Cardiac muscle cell (in vitro differentiated cells and primary cell): Measurements from ENCODE around the gene ZNF579. TPM values are rescaled to one million over a fixed set of nuclear protein-coding genes. Genes with fewer than 3 reads are reported as not detected.

Source experiments
- DNase-seq, 2 donors: peaks; one replicate each; pipeline versions ENCODE4 v3.0.0 to v3.0.0-alpha.2; 2010 to 2017; ENCODE audit warnings: low read depth in 1 of 2, low spot score in 1 of 2
- H3K27ac ChIP-seq: fragments of 200-600 bp; sonication (generic); 2 replicates; pipeline ENCODE4 v1.5.1; 2016
- H3K27me3 ChIP-seq: fragments of 200-600 bp; sonication (generic); 2 replicates; pipeline ENCODE4 v1.6.0; 2016; ENCODE audit warnings: control low read depth
- H3K36me3 ChIP-seq: fragments of 200-600 bp; sonication (generic); 2 replicates; pipeline ENCODE4 v1.5.1; 2016; ENCODE audit warnings: control low read depth
- H3K4me1 ChIP-seq: fragments of 200-600 bp; sonication (generic); 2 replicates; pipeline ENCODE4 v1.8.1; 2017; ENCODE audit warnings: low read depth, mild to moderate bottlenecking, mixed run types
- H3K4me3 ChIP-seq: fragments of 200-600 bp; sonication (generic); 2 replicates; pipeline ENCODE4 v1.5.1; 2016; ENCODE audit warnings: mild to moderate bottlenecking
- H3K9me3 ChIP-seq: fragments of 200-600 bp; sonication (generic); 2 replicates; pipeline ENCODE4 v1.5.1; 2017; ENCODE audit warnings: low read depth, mild to moderate bottlenecking, control low read depth
- polyA plus RNA-seq: library from polyadenylated mRNA; unstranded; fragments of >200 nt; fragmentation: Nextera tagmentation; extraction: Ambion mirVana; gene quantifications from 2 replicates; pipeline ENCODE4 v1.2.1, GENCODE V29; 2016
- total RNA-seq: library from RNA; depleted of rRNA; stranded (reverse); fragments of >200 nt; gene quantifications from 2 replicates; pipeline ENCODE4 v1.2.3, GENCODE V29; 2016
- TF ChIP-seq, protein P1 (sequence below): IDR thresholded peaks from 2 replicates; pipeline ENCODE4 v1.5.1; 2012; ENCODE audit warnings: low read depth, mild to moderate bottlenecking, low read length

ZNF579 gene
- total and polyA plus RNA-seq, 2 experiments from 2014 or later, result 10.3 to 14.9 TPM

DNA sequence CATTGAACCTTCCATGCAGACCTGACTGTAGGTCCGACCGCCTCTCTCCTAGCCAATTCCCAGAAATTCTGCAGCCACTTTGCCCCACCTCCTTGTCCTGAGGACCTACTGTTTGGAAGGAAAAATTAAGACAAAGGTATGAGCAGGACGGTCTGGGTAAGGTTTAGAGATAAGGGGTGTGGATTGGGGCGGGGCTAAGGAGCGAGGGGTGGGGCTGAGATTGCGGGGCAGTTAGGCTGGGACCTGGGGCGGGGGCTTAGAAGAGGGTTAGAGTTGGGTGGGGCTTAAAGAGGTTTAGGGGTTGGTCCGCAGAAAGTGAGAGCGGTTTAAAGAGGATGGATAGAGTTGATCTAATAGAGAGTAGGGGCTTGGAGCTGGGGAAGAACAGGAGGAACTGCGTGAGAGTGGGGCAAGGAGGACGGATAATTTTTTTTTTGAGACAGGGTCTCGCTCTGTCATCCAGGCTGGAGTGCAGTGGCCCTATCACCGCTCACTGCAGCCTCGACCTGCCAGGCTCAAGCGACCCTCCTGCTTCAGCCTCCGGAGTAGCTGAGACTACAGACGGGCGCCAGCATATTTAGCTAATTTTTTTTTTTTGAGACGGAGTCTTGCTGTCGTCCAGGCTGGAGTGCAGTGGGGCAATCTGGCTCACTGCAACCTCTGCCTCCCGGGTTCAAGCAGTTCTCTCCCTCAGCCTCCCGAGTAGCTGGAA lies 23.1 kb upstream of the ZNF579 start:
- TF ChIP-seq, protein P1, sequence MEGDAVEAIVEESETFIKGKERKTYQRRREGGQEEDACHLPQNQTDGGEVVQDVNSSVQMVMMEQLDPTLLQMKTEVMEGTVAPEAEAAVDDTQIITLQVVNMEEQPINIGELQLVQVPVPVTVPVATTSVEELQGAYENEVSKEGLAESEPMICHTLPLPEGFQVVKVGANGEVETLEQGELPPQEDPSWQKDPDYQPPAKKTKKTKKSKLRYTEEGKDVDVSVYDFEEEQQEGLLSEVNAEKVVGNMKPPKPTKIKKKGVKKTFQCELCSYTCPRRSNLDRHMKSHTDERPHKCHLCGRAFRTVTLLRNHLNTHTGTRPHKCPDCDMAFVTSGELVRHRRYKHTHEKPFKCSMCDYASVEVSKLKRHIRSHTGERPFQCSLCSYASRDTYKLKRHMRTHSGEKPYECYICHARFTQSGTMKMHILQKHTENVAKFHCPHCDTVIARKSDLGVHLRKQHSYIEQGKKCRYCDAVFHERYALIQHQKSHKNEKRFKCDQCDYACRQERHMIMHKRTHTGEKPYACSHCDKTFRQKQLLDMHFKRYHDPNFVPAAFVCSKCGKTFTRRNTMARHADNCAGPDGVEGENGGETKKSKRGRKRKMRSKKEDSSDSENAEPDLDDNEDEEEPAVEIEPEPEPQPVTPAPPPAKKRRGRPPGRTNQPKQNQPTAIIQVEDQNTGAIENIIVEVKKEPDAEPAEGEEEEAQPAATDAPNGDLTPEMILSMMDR, result no peak
- H3K27me3 ChIP-seq, result no peaks in the 10 kb centered on the region
- no peak for DNase-seq
- no peaks in the 10 kb centered on the region for H3K9me3 ChIP-seq
- peak overlapping the region; percentile 97 for H3K27ac ChIP-seq
- peaks cover 6% of the 10 kb centered on the region for H3K4me1 ChIP-seq
- H3K4me3 ChIP-seq, result no peak overlapping the region
- H3K36me3 ChIP-seq, result no peaks in the 10 kb centered on the region

DNA sequence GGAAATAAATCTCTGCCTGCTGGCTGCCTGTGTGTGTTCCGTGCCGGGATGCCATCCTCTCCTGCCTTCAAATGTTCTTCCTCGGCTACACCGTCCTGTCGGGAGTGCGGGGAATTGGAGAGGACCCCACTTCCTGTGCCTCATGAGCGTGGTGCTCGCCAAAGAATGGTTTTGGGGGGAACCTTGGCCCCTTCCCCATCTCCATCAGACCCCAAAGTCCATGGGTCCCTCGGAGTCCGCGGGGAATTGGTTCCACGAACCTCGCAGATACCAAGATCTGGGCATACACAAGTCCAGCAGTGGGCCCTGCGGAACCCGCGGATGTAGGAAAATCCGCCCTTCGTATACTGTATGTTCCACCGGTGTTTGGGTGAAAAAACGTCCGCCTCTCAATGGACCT lies 22.5 kb upstream of the ZNF579 start:
- Histone ChIP-seq H3K27ac (peak overlapping the region; percentile 97), H3K4me3 (no peak overlapping the region), H3K9me3 (no peaks in the 10 kb centered on the region), H3K27me3 (no peaks in the 10 kb centered on the region), H3K4me1 (peaks cover 6% of the 10 kb centered on the region), H3K36me3 (no peaks in the 10 kb centered on the region)
- TF ChIP-seq, protein P1, result no peak
- DNase-seq, result no peak

DNA sequence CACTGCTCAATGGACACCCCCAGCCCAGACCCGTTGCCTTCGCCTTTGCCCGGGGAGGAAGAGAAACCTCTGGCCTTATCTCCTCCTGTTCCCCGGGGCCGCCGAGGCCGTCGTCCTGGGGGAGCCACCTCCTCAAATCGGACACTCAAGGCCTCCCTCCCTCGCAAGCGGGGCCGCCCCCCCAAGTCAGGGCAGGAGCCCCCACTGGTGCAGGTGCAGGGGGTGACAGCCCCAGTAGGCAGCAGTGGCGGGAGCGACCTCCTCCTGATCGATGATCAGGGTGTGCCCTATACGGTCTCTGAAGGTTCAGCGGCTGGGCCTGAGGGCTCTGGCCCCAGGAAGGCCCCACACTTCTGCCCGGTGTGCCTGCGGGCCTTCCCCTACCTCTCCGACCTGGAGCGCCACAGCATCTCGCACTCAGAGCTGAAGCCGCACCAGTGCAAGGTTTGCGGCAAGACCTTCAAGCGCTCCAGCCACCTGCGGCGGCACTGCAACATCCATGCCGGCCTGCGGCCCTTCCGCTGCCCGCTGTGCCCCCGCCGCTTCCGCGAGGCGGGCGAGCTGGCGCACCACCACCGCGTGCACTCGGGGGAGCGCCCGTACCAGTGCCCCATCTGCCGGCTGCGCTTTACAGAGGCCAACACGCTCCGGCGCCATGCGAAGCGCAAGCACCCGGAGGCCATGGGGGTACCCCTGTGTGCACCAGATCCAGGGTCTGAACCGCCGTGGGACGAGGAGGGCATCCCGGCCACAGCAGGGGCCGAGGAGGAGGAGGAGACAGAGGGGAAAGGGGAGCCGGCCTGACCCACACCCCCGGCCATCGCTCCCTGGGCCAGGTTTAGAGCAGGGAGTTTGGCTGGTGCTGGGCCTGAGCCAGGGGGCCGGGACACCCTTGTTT lies 21.7 kb upstream of the ZNF579 start:
- no peaks in the 10 kb centered on the region for H3K9me3 ChIP-seq
- H3K4me1 ChIP-seq, result peaks cover 6% of the 10 kb centered on the region
- TF ChIP-seq, protein P1, result no peak
- no peak overlapping the region for H3K27ac ChIP-seq
- H3K27me3 ChIP-seq, result no peaks in the 10 kb centered on the region
- DNase-seq, result no peak
- H3K36me3 ChIP-seq, result no peaks in the 10 kb centered on the region
- H3K4me3 ChIP-seq, result no peak overlapping the region

DNA sequence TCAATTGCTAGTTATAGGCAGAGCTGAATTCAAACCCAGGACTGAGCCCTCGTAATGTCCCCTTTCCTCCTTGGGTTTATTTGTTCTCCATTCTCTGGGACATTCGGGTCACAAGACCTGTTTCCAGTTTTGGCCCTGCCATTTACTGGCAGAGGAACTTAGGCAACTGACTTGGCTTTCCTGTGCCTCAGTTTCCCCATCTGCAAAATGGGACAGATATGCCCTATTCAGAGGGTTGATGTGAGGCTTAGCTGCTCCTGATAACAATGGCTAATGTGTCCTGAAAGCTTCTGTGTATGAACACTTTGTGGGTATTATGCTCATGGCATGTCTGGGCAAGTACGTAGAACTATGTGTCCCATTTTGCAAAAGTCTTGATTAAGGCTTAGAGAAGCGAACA lies 20.4 kb upstream of the ZNF579 start:
- Histone ChIP-seq H3K27ac (peak overlapping the region; percentile 98), H3K4me3 (peak overlapping the region; percentile 65), H3K27me3 (no peaks in the 10 kb centered on the region), H3K4me1 (no peaks in the 10 kb centered on the region), H3K36me3 (peaks cover 4% of the 10 kb centered on the region), H3K9me3 (no peaks in the 10 kb centered on the region)
- no peak for DNase-seq
- TF ChIP-seq, protein P1, result no peak

DNA sequence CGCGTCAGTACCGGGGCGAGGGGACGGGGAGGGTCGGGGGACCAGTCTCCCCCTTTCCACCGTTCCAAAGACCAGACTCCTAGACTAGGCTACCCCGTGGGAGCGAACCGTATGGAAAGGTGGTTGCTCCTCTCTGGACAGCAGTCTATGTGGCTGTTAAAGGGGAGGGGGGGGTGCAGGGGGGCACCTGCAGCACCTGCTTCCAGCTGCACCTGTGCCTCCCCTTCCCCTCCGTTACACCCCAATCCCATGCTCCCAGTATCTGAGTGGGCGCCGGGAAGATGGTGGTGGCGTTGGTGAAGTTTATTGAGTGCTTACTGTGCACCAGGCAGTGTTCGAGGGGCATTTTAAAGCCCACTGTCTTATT lies 20.0 kb upstream of the ZNF579 start:
- H3K27me3 ChIP-seq, result no peaks in the 10 kb centered on the region
- H3K27ac ChIP-seq, result peak overlapping the region; percentile 98
- DNase-seq, result no peak
- no peaks in the 10 kb centered on the region for H3K4me1 ChIP-seq
- peaks cover 4% of the 10 kb centered on the region for H3K36me3 ChIP-seq
- no peaks in the 10 kb centered on the region for H3K9me3 ChIP-seq
- peak overlapping the region; percentile 65 for H3K4me3 ChIP-seq
- TF ChIP-seq, protein P1, result no peak
